Fibroblast of the aortic adventitia (primary cell): ENCODE data around the gene DAGLB. TPM values are rescaled to one million over a fixed set of nuclear protein-coding genes. Genes with fewer than 3 reads are reported as not detected.

Experiments
- DNase-seq: peaks from one replicate; pipeline ENCODE4 v3.0.0-alpha.2; 2010; ENCODE audit warnings: low read depth
- H3K4me3 ChIP-seq: 2 replicates; pipeline ENCODE4 v1.5.1; 2011; ENCODE audit warnings: low read depth, mild to moderate bottlenecking, control low read depth, low read length, moderate library complexity
- CTCF ChIP-seq: IDR thresholded peaks from 2 replicates; pipeline ENCODE4 v1.5.1; 2011; ENCODE audit warnings: mild to moderate bottlenecking, low read length, control low read depth, inconsistent platforms; ENCODE audit not compliant: insufficient read depth
- total RNA-seq: library from RNA; depleted of rRNA; stranded (reverse); fragments of >200 nt; gene quantifications from 2 replicates; pipeline ENCODE4 v1.2.3, GENCODE V29; 2012; ENCODE audit warnings: low replicate concordance

DAGLB gene
- total RNA-seq, 1 donor = 21.4 TPM

- no peak overlapping the region for H3K4me3 ChIP-seq
- TF ChIP-seq CTCF = no peak
- no peak for DNase-seq
Measured at GRCh38 chr7:6438427-6438826, 9.3 kb downstream of the DAGLB start.

GRCh38 chr7:6437251-6437650, 10.5 kb downstream of the DAGLB start:
- peak; percentile 25 for DNase-seq
- TF ChIP-seq CTCF = no peak
- H3K4me3 ChIP-seq = no peak overlapping the region

GRCh38 chr7:6436385-6436685, 11.4 kb downstream of the DAGLB start:
- no peak overlapping the region for H3K4me3 ChIP-seq
- no peak for DNase-seq
- no peak for TF ChIP-seq CTCF

GRCh38 chr7:6435486-6436384, 12.0 kb downstream of the DAGLB start:
- peak; percentile 84 for DNase-seq
- peak; percentile 97 for TF ChIP-seq CTCF
- no peak overlapping the region for H3K4me3 ChIP-seq

GRCh38 chr7:6433784-6434615, 13.8 kb downstream of the DAGLB start:
- no peak for TF ChIP-seq CTCF
- H3K4me3 ChIP-seq = no peak overlapping the region
- DNase-seq = no peak

GRCh38 chr7:6432781-6433180, 15.0 kb downstream of the DAGLB start:
- no peak overlapping the region for H3K4me3 ChIP-seq
- TF ChIP-seq CTCF = no peak
- DNase-seq = no peak
